Esophagus muscularis mucosa (tissue), 4 donors: ENCODE measurements around the gene NSDHL. TPM values are rescaled to one million over a fixed set of nuclear protein-coding genes. Genes with fewer than 3 reads are reported as not detected.
A peak's percentile ranks its signal among the peaks of the same experiment; 100 is the strongest.

ENCODE experiments used
- DNase-seq: peaks from one replicate; pipeline ENCODE4 v3.0.0-alpha.2; 2017; ENCODE audit errors: extremely low spot score
- H3K27ac ChIP-seq, 4 donors: fragments of 200-600 bp; sonication (generic); replicated peaks in 1 of 4; 1 replicate in 3 of 4; 2 replicates in 1 of 4; pipeline ENCODE4 v1.5.1; 2016 to 2019; ENCODE audit warnings: mild to moderate bottlenecking in 1 of 4
- H3K27me3 ChIP-seq, 4 donors: fragments of 200-600 bp; sonication (generic); one replicate each; pipeline versions ENCODE4 v1.5.1 to v1.6.0; 2016 to 2019
- H3K36me3 ChIP-seq, 4 donors: fragments of 200-600 bp; sonication (generic); one replicate each; pipeline ENCODE4 v1.5.1; 2016 to 2019
- H3K4me1 ChIP-seq, 4 donors: fragments of 200-600 bp; sonication (generic); one replicate each; pipeline ENCODE4 v1.5.1; 2016 to 2019
- H3K4me3 ChIP-seq, 4 donors: fragments of 200-600 bp; sonication (generic); 1 replicate in 2 of 4; 2 replicates in 2 of 4; pipeline ENCODE4 v1.5.1; 2016 to 2019; ENCODE audit warnings: mild to moderate bottlenecking in 4 of 4, moderate library complexity in 1 of 4
- H3K9me3 ChIP-seq, 4 donors: fragments of 200-600 bp; sonication (generic); 1 replicate in 3 of 4; 2 replicates in 1 of 4; pipeline ENCODE4 v1.5.1; 2016 to 2019
- CTCF ChIP-seq, 3 experiments: fragments of 200-600 bp in 2 of 3; fragments of 450-650 bp in 1 of 3; sonication (generic) in 2 of 3; IDR thresholded peaks; one replicate each; pipeline ENCODE4 v1.5.1; 2017 to 2019; ENCODE audit warnings: antibody characterized with exemption in 3 of 3, mild to moderate bottlenecking in 2 of 3, moderate library complexity in 1 of 3
- EP300 ChIP-seq: sonication (generic); formaldehyde crosslinking; IDR thresholded peaks from one replicate; pipeline ENCODE4 v1.6.1; 2017; ENCODE audit warnings: antibody characterized with exemption
- POLR2A ChIP-seq: fragments of 450-650 bp; IDR thresholded peaks from one replicate; pipeline ENCODE4 v1.6.1; 2017; ENCODE audit warnings: antibody characterized with exemption, moderate library complexity, mild to moderate bottlenecking, low read depth
- POLR2AphosphoS5 ChIP-seq, 2 donors: sonication (generic); formaldehyde crosslinking; IDR thresholded peaks; one replicate each; pipeline ENCODE4 v1.6.1; 2017; ENCODE audit warnings: antibody characterized with exemption in 2 of 2
- WGBS: methylation state at CpG from one replicate; pipeline ENCODE4 v1.1.5; 2018; 5-methylcytosine and 5-hydroxymethylcytosine counted together
- intact Hi-C: fragments of 100-400 bp; cut with DNase I; formaldehyde crosslinking; loops from one replicate; pipeline ENCODE4 v1.15.1; 2023
- total RNA-seq, 4 donors: library from RNA; depleted of rRNA; stranded (reverse); fragments of >200 nt; gene quantifications; one replicate each; pipeline versions ENCODE4 v1.1.0 to v1.2.1, GENCODE V29; 2016

Gene NSDHL
- total RNA-seq, 4 donors from 2014 or later, result 5.8 to 10.1 (median 8.7) TPM

- intact Hi-C loops, result no loop called here
- no peak overlapping the region for H3K27ac ChIP-seq
- no peaks in the 10 kb centered on the region for H3K27me3 ChIP-seq
- H3K4me3 ChIP-seq, result no peak overlapping the region
- 51% methylated on average over 5 of the region's 5 CpGs for WGBS
- TF ChIP-seq EP300 (no peak), POLR2AphosphoS5 (IDR thresholded peaks at IDR 0.05) (no peak), CTCF (IDR thresholded peaks at IDR 0.05) (no peak), POLR2A (no peak)
- no peaks in the 10 kb centered on the region for H3K36me3 ChIP-seq
- no peaks in the 10 kb centered on the region for H3K4me1 ChIP-seq
- no peak for DNase-seq
- no peaks in the 10 kb centered on the region for H3K9me3 ChIP-seq
These were observed 17.7 kb upstream of the NSDHL start for GRCh38 chrX:152813206-152813605.

DNA sequence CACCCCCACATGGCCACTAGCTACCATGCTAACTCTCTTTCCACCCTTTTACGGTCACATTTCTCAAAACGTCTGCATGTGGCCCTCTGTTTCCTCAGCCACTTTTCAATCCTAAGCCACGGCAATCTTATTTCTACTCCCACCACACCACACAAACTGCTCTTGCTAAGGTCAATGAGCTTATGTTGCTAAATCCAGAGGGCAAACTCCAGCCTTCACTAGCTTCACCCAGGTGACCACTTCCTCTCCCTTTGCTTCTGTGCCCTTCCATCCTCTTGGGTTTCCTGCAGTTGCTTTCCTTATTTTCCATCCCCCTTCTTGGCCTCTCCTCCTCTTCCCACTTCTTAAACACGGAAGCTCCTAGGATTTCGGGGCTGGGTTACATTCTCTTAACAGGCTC is 16.8 kb upstream of the NSDHL start:
- TF ChIP-seq POLR2AphosphoS5 (IDR thresholded peaks at IDR 0.05) (no peak), EP300 (no peak), CTCF (IDR thresholded peaks at IDR 0.05) (no peak), POLR2A (no peak)
- Histone ChIP-seq H3K27me3 (no peaks in the 10 kb centered on the region), H3K4me1 (no peaks in the 10 kb centered on the region), H3K36me3 (no peaks in the 10 kb centered on the region), H3K4me3 (no peak overlapping the region), H3K9me3 (no peaks in the 10 kb centered on the region), H3K27ac (no peak overlapping the region)
- WGBS, result 76% methylated on average over 5 of the region's 5 CpGs
- intact Hi-C loops, result no loop called here
- DNase-seq, result no peak

DNA sequence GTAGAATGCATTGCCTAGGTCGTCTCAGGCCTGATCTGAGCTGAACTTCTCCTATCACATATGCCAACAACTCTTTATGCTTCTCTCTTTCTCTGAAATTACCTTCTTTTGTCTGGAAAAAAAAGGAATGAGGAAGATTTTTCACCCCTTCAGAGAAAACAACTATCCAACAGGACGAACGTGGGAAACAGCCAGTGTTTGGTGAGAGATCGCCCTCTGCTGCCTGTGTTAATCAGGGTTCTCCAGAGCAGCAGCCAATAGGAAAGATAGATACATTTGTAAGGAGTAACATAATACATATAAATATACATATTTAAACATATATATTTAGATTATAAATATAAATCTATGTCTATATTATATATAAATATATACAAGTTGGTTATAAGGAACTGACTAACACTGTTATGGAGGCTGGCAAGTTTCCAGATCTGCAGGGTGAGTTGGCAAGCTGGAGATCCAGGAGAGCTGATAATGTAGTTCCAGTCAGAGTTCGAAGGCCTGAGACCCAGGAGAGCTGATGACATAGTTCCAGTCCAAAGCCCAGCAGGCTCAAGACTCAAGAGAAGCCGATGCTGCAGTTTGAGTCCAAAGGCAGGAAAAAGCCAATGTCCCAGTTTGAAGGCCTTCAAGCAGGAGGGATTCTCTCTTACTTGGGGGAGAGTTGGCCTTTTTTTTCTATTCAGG is 13.6 kb upstream of the NSDHL start:
- no peak for DNase-seq
- 29% methylated on average over 6 of the region's 6 CpGs for WGBS
- H3K27me3 ChIP-seq, result no peaks in the 10 kb centered on the region
- H3K4me1 ChIP-seq, result no peaks in the 10 kb centered on the region
- H3K9me3 ChIP-seq, result no peaks in the 10 kb centered on the region
- intact Hi-C loops, result no loop called here
- H3K36me3 ChIP-seq, result no peaks in the 10 kb centered on the region
- TF ChIP-seq POLR2AphosphoS5 (IDR thresholded peaks at IDR 0.05), result no peak
- peak in 1 of 3 experiments; percentile 25 for TF ChIP-seq CTCF (IDR thresholded peaks at IDR 0.05)
- no peak overlapping the region for H3K27ac ChIP-seq
- H3K4me3 ChIP-seq, result no peak overlapping the region

GRCh38 chrX:152818356-152818755 is 12.5 kb upstream of the NSDHL start:
- Histone ChIP-seq H3K27ac (no peak overlapping the region), H3K27me3 (no peaks in the 10 kb centered on the region), H3K9me3 (no peaks in the 10 kb centered on the region), H3K4me3 (no peak overlapping the region), H3K4me1 (no peaks in the 10 kb centered on the region), H3K36me3 (no peaks in the 10 kb centered on the region)
- no peak for DNase-seq
- intact Hi-C loops, result no loop called here
- TF ChIP-seq EP300 (no peak), POLR2AphosphoS5 (IDR thresholded peaks at IDR 0.05) (no peak), CTCF (IDR thresholded peaks at IDR 0.05) (no peak), POLR2A (no peak)
- whole genome bisulfite sequencing, result 66% methylated on average over 5 of the region's 5 CpGs

DNA sequence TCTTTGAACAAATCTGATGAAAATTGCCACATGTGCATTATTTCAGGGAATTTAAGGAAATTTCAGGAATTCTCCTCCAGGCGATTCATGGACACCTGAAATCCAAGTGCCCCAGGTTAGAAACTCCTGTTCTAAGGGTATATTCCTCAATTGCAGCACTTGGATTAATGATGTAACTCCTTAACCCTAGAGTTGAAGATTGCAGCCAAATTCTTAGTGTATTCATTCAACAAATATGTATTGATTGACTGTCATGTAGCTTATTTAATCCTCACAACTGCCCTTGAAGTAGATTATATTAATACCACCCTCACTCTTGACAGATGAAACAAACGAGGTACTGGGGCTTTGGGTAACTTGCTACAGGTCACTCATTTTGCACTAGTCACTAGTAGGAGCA is 11.6 kb upstream of the NSDHL start:
- Histone ChIP-seq H3K27ac (no peak overlapping the region), H3K9me3 (no peaks in the 10 kb centered on the region), H3K4me3 (no peak overlapping the region), H3K27me3 (no peaks in the 10 kb centered on the region), H3K36me3 (no peaks in the 10 kb centered on the region), H3K4me1 (no peaks in the 10 kb centered on the region)
- 50% methylated on average over 2 of the region's 2 CpGs for WGBS
- TF ChIP-seq EP300 (no peak), POLR2AphosphoS5 (IDR thresholded peaks at IDR 0.05) (no peak), POLR2A (no peak), CTCF (IDR thresholded peaks at IDR 0.05) (no peak)
- intact Hi-C loops, result no loop called here
- no peak for DNase-seq
